Activated CD4-positive, alpha-beta memory T cell treated with anti-CD3 and anti-CD28 coated beads, Interleukin-2, amount 10 ng/mL, durations not matched to agents 7 days and 5 days (primary cell): ENCODE measurements around the gene TBC1D1. TPM values are rescaled to one million over a fixed set of nuclear protein-coding genes. Genes with fewer than 3 reads are reported as not detected.

ENCODE experiments used
- CTCF ChIA-PET: fragments of 350-600 bp; sonication (Branson Sonifier 250); formaldehyde crosslinking; loops from one replicate; lab custom pipeline; 2021; ENCODE audit warnings: antibody characterized with exemption, inconsistent platforms; lab: Charles Lee
- POLR2A ChIA-PET: fragments of 350-600 bp; sonication (Branson Sonifier 250); formaldehyde crosslinking; loops from one replicate; lab custom pipeline; 2021; ENCODE audit warnings: antibody characterized with exemption; lab: Charles Lee
- DNase-seq: peaks from one replicate; pipeline ENCODE4 v3.0.0-alpha.2; 2020
- H3K27ac Mint-ChIP-seq: one replicate; pipeline ENCODE4 v1.8.0; 2021; ENCODE audit warnings: mild to moderate bottlenecking, mixed read lengths
- H3K27me3 Mint-ChIP-seq: one replicate; pipeline ENCODE4 v1.8.0; 2021; ENCODE audit warnings: mixed read lengths
- H3K36me3 Mint-ChIP-seq: one replicate; pipeline ENCODE4 v1.8.0; 2021; ENCODE audit warnings: low read depth, mixed read lengths
- H3K4me1 Mint-ChIP-seq: one replicate; pipeline ENCODE4 v1.8.0; 2021; ENCODE audit warnings: mixed read lengths
- H3K4me3 Mint-ChIP-seq: one replicate; pipeline ENCODE4 v1.8.0; 2021; ENCODE audit warnings: mild to moderate bottlenecking, mixed read lengths
- H3K9me3 Mint-ChIP-seq: one replicate; pipeline ENCODE4 v1.8.0; 2021; ENCODE audit warnings: mixed read lengths
- total RNA-seq, 2 experiments: library from RNA; stranded (reverse); gene quantifications; one replicate each; pipeline ENCODE4 v1.2.3, GENCODE V29; 2021

Gene TBC1D1
- total RNA-seq, 2 experiments from 2014 or later, result 58.8 to 62.3 TPM

DNA sequence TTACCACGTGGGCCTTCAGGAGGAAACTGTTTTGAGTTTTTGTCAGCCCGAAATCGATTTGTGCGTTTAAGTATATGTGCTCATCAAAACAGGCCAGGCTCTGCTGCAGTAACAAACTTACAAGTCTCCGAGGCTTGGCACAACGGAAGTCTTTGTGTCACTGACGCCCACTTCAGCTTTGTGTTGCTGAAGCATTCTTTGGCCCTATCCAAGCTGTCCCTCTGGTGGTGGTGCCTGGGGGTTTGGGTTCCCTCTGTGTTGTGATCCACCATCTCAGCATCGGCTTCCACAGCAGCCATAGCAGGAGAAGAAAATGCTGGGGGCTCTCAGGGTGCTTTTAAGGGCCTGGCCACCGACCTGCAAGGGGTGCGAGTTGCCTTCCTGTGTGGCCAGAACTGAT lies 245.7 kb downstream of the TBC1D1 start:
- DNase-seq, result no peak
- Mint-ChIP-seq H3K4me3 (no peak overlapping the region), H3K9me3 (no peaks in the 10 kb centered on the region), H3K27ac (no peak overlapping the region), H3K27me3 (peaks cover 4% of the 10 kb centered on the region), H3K4me1 (peaks cover 47% of the 10 kb centered on the region), H3K36me3 (peaks cover 81% of the 10 kb centered on the region)
- CTCF ChIA-PET, result interaction anchor here (5.9 kb wide), 1 partner anchor 41 kb away, joined by 59 read pairs; no protein-coding TSS in a partner anchor
- POLR2A ChIA-PET, result interaction anchor here (12.0 kb wide), 1 partner anchor 20 kb away, joined by 213 read pairs; no protein-coding TSS in a partner anchor

DNA sequence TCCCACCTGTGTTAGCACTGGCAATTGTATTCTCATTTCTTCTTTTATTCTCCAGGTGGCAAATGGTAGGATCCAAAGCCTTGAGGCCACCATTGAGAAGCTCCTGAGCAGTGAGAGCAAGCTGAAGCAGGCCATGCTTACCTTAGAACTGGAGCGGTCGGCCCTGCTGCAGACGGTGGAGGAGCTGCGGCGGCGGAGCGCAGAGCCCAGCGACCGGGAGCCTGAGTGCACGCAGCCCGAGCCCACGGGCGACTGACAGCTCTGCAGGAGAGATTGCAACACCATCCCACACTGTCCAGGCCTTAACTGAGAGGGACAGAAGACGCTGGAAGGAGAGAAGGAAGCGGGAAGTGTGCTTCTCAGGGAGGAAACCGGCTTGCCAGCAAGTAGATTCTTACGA lies 246.2 kb downstream of the TBC1D1 start:
- CTCF ChIA-PET, result no interaction called here
- Mint-ChIP-seq H3K27ac (no peak overlapping the region), H3K9me3 (no peaks in the 10 kb centered on the region), H3K36me3 (peaks cover 85% of the 10 kb centered on the region), H3K4me1 (peaks cover 44% of the 10 kb centered on the region), H3K4me3 (no peak overlapping the region), H3K27me3 (peaks cover 4% of the 10 kb centered on the region)
- DNase-seq, result no peak
- POLR2A ChIA-PET, result interaction anchor here (12.0 kb wide), 1 partner anchor 20 kb away, joined by 213 read pairs; no protein-coding TSS in a partner anchor

DNA sequence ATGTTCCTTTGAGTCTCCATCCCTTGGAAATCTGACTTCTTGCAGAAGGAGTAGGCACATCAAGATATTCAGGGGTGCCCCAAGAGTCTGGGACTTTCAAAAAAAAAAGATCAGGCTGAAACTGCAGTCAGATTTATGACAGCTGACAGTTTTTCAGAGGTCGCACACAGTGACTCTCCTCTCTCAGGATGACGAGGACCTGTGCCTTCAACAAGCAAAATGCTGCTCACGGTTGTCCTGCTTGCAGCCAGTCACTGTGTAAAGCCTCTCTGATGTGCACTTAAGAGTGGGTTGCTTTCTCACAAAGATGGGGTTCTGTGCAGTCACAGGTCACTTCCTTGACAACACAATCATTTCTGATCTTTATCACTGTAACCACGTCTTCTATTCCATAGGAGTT lies 247.5 kb downstream of the TBC1D1 start:
- Mint-ChIP-seq H3K27ac (no peak overlapping the region), H3K4me1 (peaks cover 32% of the 10 kb centered on the region), H3K27me3 (peaks cover 4% of the 10 kb centered on the region), H3K4me3 (no peak overlapping the region), H3K36me3 (peaks cover 82% of the 10 kb centered on the region), H3K9me3 (no peaks in the 10 kb centered on the region)
- ChIA-PET POLR2A (no interaction called here), CTCF (no interaction called here)
- no peak for DNase-seq

DNA sequence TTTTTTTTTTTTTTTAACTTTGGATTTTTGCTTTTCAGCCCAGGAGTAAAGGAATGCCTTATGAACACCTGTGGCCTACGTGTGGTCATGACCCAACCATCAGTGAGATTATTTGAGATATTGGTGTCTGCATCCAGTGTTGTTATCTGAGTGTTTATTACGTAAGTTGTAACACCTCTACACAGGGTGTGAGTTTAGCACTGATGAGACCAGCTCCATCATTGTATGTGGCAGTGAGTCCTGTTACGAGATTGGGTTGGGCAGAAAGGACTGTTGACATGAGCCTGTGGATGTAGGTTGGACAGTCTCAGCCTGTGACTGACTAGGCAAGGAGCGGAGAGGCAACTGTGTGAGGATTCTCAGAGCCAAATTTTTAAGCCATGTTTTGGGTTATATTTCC lies 248.3 kb downstream of the TBC1D1 start:
- ChIA-PET CTCF (no interaction called here), POLR2A (no interaction called here)
- H3K9me3 Mint-ChIP-seq, result no peaks in the 10 kb centered on the region
- H3K4me3 Mint-ChIP-seq, result no peak overlapping the region
- DNase-seq, result no peak
- H3K27me3 Mint-ChIP-seq, result no peaks in the 10 kb centered on the region
- H3K27ac Mint-ChIP-seq, result no peak overlapping the region
- peaks cover 23% of the 10 kb centered on the region for H3K4me1 Mint-ChIP-seq
- peaks cover 79% of the 10 kb centered on the region for H3K36me3 Mint-ChIP-seq

DNA sequence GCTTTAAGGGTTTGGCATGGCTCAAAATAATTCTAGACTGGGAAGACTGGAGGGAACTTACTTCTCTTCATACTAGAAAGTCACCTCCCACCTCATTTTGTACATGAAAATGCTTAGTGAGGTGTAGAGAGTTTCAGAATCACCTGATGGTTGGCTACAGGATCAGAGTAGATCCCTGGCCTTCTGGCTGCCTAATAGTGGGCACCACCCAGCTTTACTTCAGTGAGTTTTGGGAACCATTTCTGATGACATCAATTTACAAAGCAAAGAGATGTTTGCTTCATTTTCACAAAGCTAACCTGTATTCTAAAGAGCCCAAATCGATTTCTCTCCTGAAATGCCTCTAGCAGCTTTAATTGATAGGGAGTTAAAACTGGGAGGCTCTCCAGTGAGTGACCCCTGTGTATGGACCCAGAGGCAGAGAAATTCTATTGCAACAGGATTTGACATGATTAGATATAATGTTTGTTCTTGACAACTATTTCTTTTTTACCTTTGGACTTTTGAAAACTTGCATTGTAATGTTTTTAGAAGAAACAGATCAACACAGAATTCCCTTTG lies 249.8 kb downstream of the TBC1D1 start:
- Mint-ChIP-seq H3K36me3 (peaks cover 69% of the 10 kb centered on the region), H3K4me3 (no peak overlapping the region), H3K9me3 (no peaks in the 10 kb centered on the region), H3K27me3 (no peaks in the 10 kb centered on the region), H3K27ac (no peak overlapping the region), H3K4me1 (peaks cover 20% of the 10 kb centered on the region)
- ChIA-PET POLR2A (no interaction called here), CTCF (no interaction called here)
- DNase-seq, result no peak

DNA sequence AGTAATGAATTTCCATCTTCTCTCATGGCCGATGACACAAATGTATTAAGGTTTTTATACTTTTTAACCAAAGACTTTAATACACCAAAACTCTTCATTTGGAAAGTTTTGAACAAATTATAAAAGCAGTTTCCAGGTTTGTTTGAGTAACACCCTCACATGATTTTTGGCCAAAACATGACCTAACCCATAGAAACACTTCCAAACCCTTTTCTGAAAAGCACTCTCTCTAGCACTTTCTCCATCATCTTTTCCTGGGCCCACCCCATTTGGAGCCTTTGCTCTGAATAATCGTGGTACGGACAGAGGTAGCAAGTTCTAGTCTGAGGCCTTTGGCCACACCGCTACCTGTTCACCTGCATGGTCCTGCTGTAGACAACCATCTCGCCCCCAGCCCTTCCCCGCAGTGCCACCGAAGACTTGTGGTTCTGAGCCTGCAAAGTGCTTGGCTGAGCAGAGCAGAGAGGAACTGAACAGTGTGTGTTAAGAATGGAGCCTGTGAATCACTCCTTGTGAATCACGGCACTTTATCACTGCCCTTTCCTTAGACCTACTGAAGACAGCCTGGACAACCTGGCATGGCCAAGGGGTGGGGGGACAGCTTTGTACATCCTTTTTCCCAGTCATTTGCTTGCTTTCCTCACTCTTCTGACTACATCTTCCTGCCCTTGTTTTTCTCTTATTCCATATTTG lies 251.1 kb downstream of the TBC1D1 start:
- POLR2A ChIA-PET, result no interaction called here
- Mint-ChIP-seq H3K27me3 (no peaks in the 10 kb centered on the region), H3K4me3 (no peak overlapping the region), H3K27ac (no peak overlapping the region), H3K4me1 (peaks cover 15% of the 10 kb centered on the region), H3K9me3 (no peaks in the 10 kb centered on the region), H3K36me3 (peaks cover 59% of the 10 kb centered on the region)
- no peak for DNase-seq
- CTCF ChIA-PET, result no interaction called here

DNA sequence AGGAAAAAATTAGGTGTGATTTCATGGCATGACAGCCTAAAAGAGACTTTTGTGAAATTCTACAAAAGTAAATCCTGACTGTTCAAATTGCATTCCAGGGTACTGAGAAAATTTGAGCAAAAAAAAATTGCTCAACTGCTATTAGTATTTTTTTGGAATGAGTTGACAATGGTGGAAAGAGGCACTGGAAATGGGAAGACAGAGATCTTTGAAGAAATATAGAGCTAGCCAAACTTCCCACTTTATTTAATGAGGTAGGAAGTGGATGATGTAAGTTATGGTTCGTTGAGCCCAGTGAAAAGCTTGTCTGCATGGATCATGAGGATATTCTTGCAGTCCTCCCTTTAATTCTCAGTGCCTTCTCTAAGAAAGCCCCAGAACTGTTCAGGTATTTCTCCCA lies 253.1 kb downstream of the TBC1D1 start:
- H3K27me3 Mint-ChIP-seq, result peaks cover 1% of the 10 kb centered on the region
- H3K36me3 Mint-ChIP-seq, result peaks cover 38% of the 10 kb centered on the region
- POLR2A ChIA-PET, result interaction anchor here (0.7 kb wide), 1 partner anchor 11 kb away, joined by 3 read pairs; no protein-coding TSS in a partner anchor
- H3K4me3 Mint-ChIP-seq, result no peak overlapping the region
- no peak for DNase-seq
- CTCF ChIA-PET, result interaction anchor here (2.8 kb wide), 1 partner anchor 11 kb away, joined by 8 read pairs; no protein-coding TSS in a partner anchor
- no peaks in the 10 kb centered on the region for H3K9me3 Mint-ChIP-seq
- H3K4me1 Mint-ChIP-seq, result peaks cover 4% of the 10 kb centered on the region
- H3K27ac Mint-ChIP-seq, result no peak overlapping the region

DNA sequence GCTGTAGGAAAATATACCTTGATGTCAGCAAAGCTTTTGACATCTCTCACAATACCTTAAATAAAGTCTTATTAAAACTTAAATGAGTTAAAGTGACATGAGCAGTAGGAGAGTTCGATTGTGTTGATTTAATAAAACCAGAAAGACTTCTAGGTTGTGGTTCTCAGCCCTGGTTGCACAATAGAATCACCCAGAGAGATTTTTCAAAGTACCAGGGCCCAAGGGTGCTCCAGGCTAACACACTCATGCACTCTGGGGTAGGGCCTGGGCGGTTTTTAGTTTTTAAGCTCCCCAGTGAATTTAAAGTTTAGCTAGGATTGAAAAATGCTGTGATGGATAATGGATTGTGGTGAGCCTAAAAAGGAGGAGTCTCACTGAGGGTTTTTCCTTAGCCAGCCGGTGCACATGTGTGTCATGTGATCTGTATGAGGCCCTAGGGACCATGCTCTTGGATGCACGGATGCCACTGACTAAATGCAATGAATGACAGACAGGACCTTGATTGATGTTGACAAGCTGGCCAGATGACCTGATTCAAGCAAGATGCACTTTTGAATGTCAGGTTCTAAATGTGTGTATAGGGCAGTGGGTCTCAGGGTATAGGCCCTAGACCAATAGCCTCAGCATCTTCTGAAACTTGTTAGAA lies 254.3 kb downstream of the TBC1D1 start:
- Mint-ChIP-seq H3K9me3 (no peaks in the 10 kb centered on the region), H3K27ac (no peak overlapping the region), H3K27me3 (peaks cover 1% of the 10 kb centered on the region), H3K4me3 (no peak overlapping the region), H3K36me3 (peaks cover 27% of the 10 kb centered on the region), H3K4me1 (peaks cover 4% of the 10 kb centered on the region)
- POLR2A ChIA-PET, result interaction anchor here (0.7 kb wide), 1 partner anchor 12 kb away, joined by 3 read pairs; no protein-coding TSS in a partner anchor
- CTCF ChIA-PET, result interaction anchor here (2.8 kb wide), 1 partner anchor 10 kb away, joined by 8 read pairs; no protein-coding TSS in a partner anchor
- no peak for DNase-seq

DNA sequence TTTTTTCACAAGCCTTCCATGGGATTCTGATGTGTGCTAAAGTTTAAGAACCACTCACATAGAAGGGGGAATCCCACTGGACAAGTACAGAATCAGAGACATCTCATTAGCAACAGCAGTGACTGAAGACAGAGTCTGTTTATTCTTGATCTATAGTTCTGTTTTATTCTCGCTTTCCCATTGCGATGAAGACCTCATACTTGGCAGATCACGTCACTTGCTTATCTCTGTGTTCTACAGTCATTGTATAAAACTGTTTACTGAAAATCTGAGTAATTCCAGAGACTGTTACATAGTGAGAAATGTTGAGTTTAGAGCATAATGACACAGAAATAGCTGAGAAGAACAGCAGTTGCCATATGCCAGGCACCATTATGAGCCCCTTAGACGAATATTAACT lies 254.9 kb downstream of the TBC1D1 start:
- Mint-ChIP-seq H3K4me1 (peaks cover 4% of the 10 kb centered on the region), H3K27me3 (peaks cover 1% of the 10 kb centered on the region), H3K4me3 (no peak overlapping the region), H3K9me3 (no peaks in the 10 kb centered on the region), H3K27ac (no peak overlapping the region), H3K36me3 (peaks cover 21% of the 10 kb centered on the region)
- no peak for DNase-seq
- ChIA-PET CTCF (interaction anchor here (2.8 kb wide), 1 partner anchor 10 kb away, joined by 8 read pairs; no protein-coding TSS in a partner anchor), POLR2A (no interaction called here)

DNA sequence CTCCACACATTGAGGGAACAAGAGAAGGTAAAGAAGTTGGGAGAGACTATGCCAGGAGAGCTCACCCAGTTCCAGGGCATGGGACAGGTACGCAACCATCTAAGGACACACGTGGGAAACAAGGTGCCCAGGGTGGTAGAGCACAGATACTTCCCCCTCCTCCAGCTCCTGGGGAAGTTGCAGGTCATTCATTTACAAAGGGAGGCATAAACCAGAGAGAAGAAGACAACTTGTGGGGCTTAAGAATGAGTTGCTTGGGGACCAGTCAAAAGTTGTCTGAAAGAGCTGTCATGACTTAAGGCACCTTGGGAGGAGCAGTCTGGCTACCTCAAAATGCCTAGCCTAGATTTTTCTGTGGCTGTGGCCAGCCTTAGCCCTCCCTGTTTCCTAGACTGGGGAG lies 255.5 kb downstream of the TBC1D1 start:
- DNase-seq, result no peak
- Mint-ChIP-seq H3K27ac (no peak overlapping the region), H3K9me3 (no peaks in the 10 kb centered on the region), H3K27me3 (peaks cover 2% of the 10 kb centered on the region), H3K4me3 (no peak overlapping the region), H3K36me3 (peaks cover 20% of the 10 kb centered on the region), H3K4me1 (peaks cover 4% of the 10 kb centered on the region)
- ChIA-PET CTCF (no interaction called here), POLR2A (interaction anchor here (1.1 kb wide), 1 partner anchor 9 kb away, joined by 3 read pairs; no protein-coding TSS in a partner anchor)

DNA sequence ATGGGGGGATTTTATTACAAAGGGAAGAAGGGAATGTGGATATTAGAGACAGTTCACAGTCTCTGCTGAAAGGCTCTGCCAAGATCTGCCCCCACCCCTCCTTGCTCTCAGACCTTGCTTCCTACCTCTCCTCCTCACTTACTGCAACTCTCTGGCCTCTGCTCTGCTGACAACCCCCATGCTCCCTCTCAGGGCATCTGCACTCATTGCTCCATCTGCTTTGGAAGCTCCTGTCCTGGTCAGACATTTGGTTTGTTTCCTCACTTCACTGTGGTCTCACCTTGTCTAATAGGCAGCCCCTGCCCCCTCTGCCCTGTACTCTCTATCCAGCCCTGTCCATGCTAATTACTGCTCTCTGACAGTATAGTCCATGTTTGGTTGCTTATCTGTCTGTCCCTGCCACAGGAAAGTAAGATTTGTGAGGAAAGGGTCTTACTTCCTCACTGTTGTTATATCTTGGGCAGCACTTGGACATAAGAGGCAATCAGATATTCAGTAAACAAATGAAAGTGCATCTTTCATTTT lies 258.6 kb downstream of the TBC1D1 start:
- peaks cover 5% of the 10 kb centered on the region for H3K27me3 Mint-ChIP-seq
- no peak overlapping the region for H3K4me3 Mint-ChIP-seq
- peaks cover under 1% of the 10 kb centered on the region for H3K36me3 Mint-ChIP-seq
- H3K9me3 Mint-ChIP-seq, result no peaks in the 10 kb centered on the region
- POLR2A ChIA-PET, result interaction anchor here (15.8 kb wide), 1 partner anchor 18 kb away, joined by 213 read pairs; no protein-coding TSS in a partner anchor
- CTCF ChIA-PET, result no interaction called here
- H3K27ac Mint-ChIP-seq, result no peak overlapping the region
- peaks cover 17% of the 10 kb centered on the region for H3K4me1 Mint-ChIP-seq
- no peak for DNase-seq

DNA sequence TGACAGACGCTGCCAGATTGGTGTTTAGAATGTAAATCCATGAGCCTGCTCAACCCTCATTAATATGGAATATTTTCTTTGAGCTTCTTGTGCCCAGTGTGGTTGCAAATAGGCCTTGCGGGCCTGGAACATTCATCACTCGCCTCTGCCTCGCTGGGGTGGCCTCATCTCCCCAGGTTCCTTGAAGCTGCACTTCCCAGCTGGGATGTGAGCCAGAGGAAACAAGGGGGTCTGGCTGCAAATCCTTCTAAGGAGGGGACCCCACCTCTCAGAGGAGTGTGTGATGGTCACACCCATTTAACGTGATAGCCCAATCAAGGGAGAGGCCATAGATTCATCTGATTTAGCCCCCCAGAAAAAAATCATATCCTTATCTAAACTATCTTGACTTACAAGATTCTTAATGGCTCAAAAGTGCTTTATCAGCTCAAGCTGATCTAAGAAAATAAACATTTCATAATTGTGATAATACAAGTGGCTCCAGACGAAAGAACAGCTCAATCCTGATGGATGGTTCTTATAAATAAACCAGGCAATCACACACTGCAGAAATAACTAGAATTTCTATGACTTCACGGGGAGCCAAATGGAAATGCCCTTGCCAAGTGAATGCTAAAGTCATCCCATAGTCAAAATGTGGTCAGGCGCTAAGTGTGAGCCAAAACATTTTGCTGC lies 259.2 kb downstream of the TBC1D1 start:
- Mint-ChIP-seq H3K27me3 (peaks cover 5% of the 10 kb centered on the region), H3K4me1 (peaks cover 23% of the 10 kb centered on the region), H3K36me3 (no peaks in the 10 kb centered on the region), H3K4me3 (no peak overlapping the region), H3K9me3 (no peaks in the 10 kb centered on the region), H3K27ac (no peak overlapping the region)
- ChIA-PET POLR2A (interaction anchor here (15.8 kb wide), 1 partner anchor 18 kb away, joined by 213 read pairs; no protein-coding TSS in a partner anchor), CTCF (no interaction called here)
- no peak for DNase-seq
